Jurkat, Clone E6-1 (cell line): ENCODE data around the gene MB.

ENCODE experiments used
- DNase-seq: peaks from one replicate; pipeline ENCODE4 v3.0.0-alpha.2; 2011; ENCODE audit warnings: low read depth, low spot score
- H3K4me3 ChIP-seq: 2 replicates; pipeline ENCODE4 v1.5.1; 2011; ENCODE audit warnings: mild to moderate bottlenecking, low read length, control low read depth, moderate library complexity

The MB gene

DNA sequence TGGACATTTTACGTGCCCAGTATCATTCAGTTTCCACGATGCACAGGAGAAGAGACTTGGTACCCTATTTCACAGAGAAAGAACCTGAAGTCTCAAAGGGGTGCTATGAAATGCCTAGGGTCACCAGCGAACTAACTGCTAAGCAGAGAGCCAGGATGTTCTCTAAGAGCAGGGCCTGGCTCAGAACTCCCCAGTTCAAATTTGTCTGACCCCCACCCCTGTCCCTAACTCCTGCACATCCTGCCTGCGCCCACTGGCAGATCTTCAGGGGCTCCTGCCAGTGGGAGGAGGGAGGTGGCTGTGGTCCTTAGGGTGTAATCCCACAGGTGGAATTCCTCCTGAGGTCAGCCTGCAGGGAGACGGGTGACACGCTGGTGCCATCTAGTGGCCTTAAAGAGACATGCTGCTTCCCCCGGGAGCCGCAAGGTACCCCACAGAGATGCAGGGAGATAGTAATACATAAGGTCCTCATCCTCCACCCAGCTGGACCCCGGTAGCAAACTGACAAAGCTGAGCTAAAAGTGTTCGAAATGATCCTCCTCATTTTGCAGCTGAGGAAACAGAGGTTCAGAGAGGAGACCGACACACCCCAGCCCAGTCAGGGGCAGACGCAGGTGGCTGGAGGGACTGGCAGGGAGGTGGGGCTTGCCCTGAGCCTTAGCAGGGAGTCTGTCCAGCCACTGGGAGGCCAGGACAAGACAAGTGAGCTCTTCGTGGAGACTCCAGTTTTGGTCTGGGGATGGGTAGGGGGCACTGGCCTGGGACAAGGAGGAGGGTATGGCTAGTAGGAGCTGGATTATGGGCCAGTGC is 34.1 kb downstream of the MB start:
- H3K4me3 ChIP-seq: no peak overlapping the region
- DNase-seq: peak; percentile 52

DNA sequence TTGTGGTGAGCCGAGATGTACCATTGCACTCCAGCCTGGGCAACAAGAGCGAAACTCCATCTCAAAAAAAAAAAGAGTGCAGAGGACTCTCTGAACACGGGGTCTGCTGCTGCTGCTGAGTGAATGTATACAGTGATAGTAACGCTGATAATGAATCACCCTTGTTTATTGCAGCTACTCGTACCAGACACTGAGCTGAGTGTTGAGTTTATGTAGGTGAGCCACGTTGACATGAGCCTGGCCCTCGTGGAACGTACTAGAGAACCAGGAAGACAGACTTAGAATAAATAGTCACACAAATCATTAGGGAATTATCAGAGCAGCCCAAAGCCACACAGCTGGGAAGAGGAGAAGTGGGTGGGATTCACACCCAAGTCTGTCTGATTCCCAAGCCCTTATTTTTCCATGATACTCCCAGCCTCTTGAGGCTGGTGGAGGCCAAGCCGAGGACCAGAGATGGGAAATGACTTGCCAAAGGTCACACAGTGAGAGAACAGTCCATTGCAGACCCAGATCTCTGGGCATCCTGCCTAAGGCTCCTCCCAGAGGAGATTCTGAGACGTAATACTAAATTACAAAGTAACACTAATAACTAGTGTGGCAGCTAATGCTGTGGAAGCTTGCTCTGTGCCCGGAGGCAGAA is 34.8 kb downstream of the MB start:
- no peak overlapping the region for H3K4me3 ChIP-seq
- no peak for DNase-seq

DNA sequence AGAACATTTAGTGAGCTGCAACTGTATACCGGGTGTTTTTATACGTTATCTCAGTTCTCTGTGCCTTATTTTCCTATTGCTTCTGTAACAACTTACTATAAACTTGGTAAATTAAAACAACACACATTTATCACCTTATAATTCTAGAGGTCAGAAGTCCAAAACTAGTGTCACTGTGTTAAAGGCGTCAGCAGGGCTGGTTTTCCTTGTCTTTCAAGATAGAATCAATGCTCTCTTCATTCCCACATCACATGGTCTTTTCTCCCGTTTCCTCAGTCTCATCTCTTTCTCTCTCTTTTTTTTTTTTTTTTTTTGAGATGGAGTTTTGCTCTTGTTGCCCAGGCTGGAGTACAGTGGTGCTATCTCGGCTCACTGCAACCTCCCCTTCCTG is 36.1 kb downstream of the MB start:
- no peak overlapping the region for H3K4me3 ChIP-seq
- no peak for DNase-seq

DNA sequence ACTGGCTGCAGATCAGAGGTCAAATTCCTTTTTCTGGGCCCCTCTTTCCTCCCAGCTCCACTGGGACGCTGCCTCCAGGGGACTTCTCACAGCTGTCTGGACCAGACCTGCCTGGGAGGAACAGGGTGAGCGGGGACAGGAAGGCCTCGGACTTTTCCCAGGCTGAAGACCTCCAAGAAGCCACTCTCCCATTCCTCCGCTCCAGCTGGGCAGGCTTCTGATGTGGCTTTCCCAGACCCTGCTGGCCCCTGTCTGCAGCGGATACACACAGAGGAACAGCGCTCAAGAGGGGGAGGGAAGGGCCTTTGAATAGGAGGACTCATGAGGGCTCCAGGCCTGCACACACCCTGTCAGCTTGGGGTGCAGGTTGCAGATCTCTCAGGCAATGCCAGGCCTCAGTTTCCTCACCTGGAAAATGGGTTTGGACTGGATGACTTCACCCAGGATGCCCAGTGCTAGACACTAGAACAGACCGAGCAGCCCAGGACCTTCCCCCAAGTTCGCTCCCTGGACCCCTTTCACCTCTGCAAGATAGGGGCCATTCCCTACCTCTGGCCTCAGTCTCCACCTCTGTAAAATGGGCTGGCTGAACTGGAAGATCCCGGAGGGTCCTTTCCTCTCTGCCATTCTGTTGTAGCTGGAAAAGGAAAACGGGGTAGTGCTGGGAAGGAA is 36.6 kb downstream of the MB start:
- DNase-seq: no peak
- H3K4me3 ChIP-seq: no peak overlapping the region

DNA sequence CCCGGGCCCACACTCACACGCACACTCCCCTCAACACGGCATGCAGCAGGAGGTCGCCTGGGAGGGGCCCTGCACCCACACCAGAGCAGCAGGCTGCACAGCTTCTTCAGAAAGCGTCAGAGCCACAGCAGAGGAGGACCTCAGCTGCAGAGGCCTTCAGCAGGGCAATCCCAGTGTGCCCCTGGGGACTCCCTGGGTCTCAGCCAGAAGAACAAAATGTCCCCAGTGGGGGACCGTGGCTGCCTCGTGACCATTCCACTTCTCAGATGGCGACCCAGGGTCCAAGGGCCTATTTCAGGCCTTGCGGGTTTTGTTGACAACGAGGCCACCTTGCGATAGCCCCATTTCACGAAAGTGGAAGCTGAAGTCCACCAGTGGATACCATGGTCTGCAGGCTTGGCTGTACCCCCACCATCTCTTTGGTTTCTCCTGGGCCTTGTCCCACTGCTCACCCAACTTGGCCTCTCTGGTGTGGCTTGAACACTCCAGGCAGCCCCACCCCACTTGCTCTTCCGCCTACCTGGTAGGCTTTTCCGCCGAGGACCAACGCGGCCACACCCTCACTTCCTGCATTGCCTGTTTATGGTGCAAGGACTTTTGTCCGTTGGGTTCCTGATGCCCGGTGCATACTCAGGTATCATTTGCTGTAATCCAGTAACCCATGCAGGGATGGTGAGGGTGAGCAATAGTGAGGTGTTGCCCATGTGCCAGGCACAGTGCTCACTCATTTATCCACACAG is 38.1 kb downstream of the MB start:
- DNase-seq: no peak
- no peak overlapping the region for H3K4me3 ChIP-seq

DNA sequence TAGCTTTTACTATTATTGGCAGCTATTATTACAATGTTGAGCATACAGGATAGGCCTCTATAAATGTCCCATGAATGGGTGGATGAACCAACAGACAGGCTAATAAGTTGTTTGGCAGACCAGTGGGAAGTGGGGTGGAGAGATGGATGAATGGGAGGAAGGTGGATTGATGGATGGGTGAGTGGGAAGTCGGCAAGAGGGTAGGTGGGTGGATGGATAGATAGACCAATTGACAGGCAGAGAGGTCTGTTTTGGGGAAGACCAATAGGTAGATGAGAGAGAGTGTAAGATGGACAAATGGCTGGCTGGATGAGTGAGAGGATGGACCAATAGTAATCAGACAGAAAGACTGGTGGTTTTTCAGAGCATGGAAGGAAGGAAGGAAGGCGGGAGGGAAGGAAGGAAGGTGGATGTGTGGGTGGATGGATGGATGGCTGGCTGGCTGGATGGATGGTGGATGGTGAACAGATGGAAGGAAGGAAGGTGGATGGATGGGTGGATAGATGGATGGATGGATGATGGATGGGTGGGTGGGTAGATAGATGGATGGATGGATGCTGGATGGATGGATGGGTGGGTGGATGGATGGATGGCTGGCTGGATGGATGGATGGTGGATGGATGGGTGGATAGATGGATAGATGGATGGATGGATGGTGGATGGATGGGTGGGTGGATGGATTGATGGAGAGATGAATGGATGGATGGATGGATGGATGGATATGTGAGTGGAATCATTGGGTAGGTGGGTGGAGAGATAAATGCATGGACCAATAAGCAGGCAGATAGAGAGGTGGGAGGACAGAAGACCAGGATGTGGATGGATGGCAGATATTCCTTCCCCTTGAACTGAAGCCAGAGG is 39.1 kb downstream of the MB start:
- DNase-seq: no peak
- no peak overlapping the region for H3K4me3 ChIP-seq

DNA sequence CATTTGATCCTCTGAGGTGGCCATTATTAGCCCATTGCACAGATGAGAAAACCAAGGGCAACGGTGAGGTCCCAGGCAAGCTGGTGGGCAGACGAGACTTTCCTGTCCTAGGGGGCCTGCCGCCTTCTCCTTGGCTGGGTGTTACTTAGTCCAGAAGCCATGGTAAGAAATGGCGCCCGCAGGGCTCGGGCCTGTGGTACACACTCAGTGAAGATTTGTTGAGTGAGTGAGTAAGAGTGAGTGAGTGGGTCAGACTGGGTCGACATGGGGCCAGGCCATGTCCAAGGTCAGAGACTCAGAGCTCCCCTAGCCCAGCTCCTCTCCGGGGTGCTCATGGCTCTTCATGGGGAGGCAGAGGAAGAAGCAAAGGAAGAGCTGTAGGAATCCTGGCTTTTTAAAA is 40.5 kb downstream of the MB start:
- DNase-seq: no peak
- no peak overlapping the region for H3K4me3 ChIP-seq

DNA sequence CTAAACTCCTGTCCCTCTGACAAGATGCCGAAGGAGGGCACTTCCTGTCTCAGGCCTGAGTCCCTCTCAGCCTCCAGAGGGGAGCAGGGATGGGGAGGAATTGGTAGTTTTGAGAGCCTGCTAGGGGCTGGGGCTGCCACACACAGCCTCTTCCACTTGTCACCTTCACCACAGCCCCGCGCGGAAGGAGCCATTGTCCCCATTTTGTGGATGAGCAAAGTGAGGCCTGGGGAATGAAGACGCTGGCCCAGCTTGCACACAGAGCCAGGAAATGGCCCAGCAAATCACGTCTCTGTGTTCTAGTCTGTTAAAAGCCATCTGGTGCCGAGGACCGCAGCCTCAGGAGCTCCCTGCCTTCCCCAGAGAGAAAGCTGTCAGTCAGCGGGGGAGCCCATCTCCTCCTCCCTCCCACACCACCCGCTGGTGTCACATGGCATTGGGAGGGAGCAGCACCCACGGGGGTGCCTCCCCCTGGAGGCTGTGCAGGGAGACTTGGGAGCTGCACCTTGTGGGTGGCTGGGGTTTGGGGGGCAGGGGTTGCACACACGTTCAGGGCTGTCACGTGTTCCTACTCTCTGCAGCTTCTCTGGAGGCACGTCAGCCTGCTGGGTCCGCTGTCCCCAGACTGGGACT is 41.9 kb downstream of the MB start:
- no peak overlapping the region; the same call in 1 of the 2 replicates for H3K4me3 ChIP-seq
- DNase-seq: peak; percentile 77

DNA sequence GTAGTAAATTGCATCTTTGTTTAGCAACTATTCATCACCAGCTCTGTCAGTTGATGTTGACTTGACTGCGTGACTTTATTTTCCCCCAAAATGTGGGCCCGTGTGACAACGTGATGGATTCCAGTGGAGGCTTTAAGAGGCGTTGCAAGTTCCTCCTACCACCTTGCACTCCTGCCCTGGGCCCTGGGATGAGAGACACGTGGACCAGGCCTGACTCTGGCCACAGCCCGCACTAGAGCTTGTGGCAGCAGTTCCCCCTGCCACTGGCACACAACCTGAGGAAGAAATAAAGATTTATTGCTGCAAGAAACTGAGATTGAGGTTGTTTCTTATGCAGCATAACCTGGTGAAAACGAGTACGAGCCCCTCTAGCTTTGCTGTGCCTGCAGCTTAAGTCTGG is 44.6 kb downstream of the MB start:
- no peak overlapping the region for H3K4me3 ChIP-seq
- no peak for DNase-seq

DNA sequence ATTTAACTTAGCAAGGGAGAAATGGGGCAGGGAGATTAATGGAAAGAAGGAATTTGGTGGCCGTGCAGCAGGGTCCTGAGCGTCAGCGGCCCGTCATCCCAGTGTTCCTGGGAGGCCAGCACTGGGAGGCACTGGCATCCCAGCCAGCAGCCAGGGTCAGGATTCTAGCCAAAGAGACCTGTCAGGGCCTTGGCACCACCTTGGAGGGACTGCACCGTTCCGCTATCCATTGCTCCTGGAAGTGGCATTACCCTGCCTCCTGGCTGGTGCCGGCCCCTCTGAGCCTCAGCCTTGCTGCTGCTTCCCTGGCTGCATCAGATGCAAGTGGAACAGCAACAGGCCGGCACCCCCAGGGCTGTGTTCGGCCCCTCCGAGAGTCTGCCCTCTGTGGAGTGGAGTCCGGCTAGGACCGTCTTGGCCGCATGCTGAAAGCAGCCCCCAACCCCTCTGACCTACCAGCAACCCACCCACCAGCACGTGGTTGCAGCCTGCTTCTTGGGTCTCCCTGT is 46.4 kb downstream of the MB start:
- H3K4me3 ChIP-seq: no peak overlapping the region
- no peak for DNase-seq

DNA sequence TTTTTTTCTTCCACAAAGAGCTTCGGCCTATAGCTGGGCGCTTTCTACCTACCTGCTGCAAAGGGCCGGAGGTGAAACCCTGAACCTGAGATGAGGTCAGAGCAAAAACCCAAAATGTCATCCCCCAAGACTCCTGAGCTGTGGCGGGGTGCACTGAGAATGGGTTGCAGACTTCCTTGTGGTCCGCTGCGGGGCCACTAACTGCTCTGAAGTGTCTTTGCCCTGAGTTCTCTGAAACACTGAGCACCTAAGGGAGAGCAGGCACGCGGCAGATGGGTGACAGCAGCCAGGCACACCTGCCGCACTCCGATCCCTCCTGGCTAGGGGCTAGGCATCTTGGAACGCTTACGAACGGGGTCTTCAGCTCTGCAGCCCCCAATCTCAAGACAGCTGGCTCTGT is 47.2 kb downstream of the MB start:
- H3K4me3 ChIP-seq: no peak overlapping the region
- DNase-seq: no peak

DNA sequence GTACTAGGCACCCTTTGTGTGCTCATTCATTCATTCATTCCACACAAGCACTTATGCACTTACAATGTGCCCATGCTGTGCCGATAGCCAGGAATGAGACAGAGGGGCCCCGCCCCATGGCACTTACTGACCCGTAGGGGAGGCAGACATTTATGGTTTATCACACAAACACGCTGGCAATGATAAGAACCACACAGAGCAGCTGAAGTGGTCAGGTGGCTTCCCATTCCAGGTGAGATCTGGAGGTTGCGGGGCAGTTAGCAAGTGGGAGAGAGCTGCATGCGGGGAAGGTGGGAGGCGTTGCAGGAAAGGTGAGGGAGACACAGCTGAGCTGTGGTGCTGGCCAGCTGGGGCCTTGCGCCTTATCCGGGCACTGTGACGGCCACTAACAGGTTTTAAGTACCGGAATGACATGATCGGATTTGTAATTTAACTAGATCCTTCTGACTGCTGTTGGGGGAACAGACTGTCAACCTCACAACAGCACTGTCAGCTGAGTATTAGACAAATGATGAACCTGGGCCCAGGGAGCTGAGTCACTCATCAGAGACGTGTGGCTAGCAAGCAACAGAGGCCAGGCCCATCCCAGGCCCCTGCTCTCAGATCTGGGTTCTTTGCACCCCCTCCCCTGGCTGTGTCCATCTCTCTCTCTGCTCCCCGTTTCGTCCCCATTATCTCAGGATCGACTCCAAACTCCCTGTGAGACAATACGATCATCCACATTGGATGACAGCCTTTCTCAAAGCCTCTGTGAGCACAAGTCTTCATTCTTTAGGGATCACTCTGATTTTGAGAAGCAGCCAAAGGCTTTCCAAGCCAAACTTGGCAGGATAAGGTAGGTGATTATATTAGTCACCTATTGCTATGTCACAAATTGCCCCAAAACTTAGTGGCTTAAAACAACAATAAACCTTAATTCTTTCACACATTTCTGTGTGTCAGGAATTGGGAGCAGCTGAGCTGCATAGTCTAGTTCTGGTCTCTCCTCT is 48.1 kb downstream of the MB start:
- H3K4me3 ChIP-seq: no peak overlapping the region

DNA sequence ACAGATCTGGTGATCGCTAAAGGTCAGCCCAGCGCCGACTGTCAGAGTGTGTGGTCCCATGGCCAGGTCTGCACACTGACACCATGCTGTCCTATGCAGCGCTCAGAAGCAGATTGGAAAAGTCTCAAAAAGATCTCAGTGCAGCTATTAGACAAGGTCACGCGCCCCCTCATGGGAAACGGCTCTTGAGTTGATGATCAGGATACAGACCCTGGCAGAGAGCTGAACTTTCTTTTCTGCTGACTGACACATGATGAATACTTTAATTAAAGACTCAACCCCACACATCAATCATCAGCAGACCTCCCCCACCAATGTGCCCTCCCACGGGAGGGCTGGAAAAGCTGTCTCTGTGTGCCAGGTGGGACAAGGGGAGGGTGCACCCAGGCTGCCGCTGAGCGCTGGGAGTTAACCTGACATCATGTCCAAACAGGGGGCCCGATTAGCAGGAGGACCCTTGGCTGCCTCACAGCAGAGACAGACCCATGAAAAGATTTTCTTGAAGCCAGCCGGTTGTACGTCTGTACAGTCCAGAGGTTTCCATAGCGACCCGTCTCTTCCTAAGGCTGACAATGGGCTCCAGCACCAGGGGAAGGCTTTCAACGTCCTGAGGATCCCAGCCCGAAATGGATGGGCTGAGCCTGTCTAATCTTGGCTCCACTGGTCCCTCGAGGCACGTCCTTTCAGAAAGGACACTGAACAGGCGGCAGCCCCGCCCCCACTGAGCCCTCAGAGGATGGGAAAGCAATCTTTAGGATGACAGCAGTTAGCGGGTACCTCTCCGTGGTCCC is 49.6 kb downstream of the MB start:
- H3K4me3 ChIP-seq: no peak overlapping the region
- no peak for DNase-seq

More for the DNA sequence above, 48.1 kb downstream of the MB start:
- DNase-seq: no peak

DNA sequence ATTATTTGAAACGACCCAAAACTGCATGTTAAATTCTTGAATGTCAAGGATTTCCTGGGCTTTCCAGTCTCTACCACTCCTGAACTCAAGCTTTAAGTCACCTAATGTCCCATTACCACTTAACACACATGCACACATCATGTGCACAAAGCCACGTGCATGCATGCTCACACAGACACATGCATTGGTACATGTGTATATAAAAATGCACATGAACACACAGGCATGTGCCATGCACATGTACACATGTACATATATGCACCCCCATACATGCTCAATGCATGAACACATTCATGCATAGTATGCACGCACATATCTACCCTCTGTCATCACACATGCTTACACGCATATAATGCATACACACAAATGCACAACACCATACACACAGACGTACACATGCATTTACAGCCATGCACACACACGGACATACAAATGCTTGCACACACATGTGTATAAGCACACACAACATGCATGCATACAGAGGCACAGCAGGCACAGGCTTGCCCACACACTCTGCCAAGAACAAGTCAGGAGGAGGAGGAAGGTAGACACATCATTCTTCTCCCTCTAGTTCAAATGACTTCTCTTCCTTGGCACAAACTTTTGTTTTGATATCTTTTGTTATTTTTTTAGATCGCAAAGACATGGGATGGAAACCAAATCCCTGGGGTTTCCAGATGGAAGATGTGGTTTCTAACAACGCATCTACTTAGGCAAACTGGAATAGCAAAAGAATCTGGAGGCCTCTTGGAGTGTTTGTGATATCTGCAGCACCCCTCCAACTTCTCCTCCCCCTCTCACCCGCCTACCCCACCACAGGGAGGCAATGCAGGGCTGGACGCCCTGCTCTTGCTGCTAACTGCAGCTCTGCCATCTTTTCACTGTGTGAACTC is 51.9 kb downstream of the MB start:
- H3K4me3 ChIP-seq: no peak overlapping the region
- no peak for DNase-seq

DNA sequence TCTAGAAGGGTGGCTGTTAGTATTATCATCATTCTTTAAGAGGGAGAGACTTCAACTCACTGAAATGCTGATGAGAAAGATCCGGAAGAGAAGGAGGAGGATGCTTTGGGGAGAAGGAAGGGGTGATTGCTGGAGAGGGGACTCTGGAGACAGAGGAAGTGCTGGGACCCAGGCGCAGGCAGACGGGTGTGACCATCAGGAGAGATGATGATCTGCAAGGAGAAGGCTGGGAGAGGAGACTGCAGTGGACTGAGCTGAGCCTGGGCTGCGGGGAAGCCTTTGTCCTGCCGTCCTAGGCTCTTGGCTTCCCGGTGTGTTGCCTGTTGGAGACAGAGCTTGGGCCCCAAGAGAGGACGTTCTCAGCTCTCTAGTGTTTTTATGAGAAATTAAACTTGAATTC is 53.9 kb downstream of the MB start:
- no peak overlapping the region for H3K4me3 ChIP-seq
- no peak for DNase-seq
